Keratinocyte (primary cell): ENCODE results near the gene LETMD1. TPM values are rescaled to one million over a fixed set of nuclear protein-coding genes. Genes with fewer than 3 reads are reported as not detected.

ENCODE experiments used
- DNase-seq: peaks from one replicate; pipeline ENCODE4 v3.0.0-alpha.2; 2011; ENCODE audit warnings: low read depth, missing footprints, low spot score
- FAIRE-seq: peaks from 2 replicates; lab custom pipeline; 2011; peaks lifted over from hg19 to GRCh38; lab: Jason Lieb, UNC
- H2AFZ ChIP-seq: 2 replicates; pipeline ENCODE4 v1.6.0; 2012; ENCODE audit warnings: low read length, control low read depth, inconsistent platforms; ENCODE audit not compliant: control insufficient read depth
- H3K27ac ChIP-seq: 2 replicates; pipeline ENCODE4 v1.5.1; 2011; ENCODE audit warnings: low read length; ENCODE audit not compliant: control insufficient read depth, insufficient read depth
- H3K27me3 ChIP-seq: 3 replicates; pipeline ENCODE4 v1.6.0; 2011; ENCODE audit warnings: low read length; ENCODE audit not compliant: control insufficient read depth, insufficient read depth; ENCODE audit errors: extremely low read depth
- H3K36me3 ChIP-seq, 2 experiments: 2 replicates in 1 of 2; 3 replicates in 1 of 2; pipeline ENCODE4 v1.5.1; 2011; ENCODE audit warnings: low read length in 2 of 2, mild to moderate bottlenecking in 1 of 2; ENCODE audit not compliant: control insufficient read depth in 2 of 2, insufficient read depth in 2 of 2; ENCODE audit errors: extremely low read depth in 1 of 2
- H3K4me1 ChIP-seq: 3 replicates; pipeline ENCODE4 v1.5.1; 2011; ENCODE audit warnings: low read length; ENCODE audit not compliant: control insufficient read depth, insufficient read depth; ENCODE audit errors: extremely low read depth
- H3K4me2 ChIP-seq: 3 replicates; pipeline ENCODE4 v1.6.0; 2011; ENCODE audit warnings: low read depth, low read length; ENCODE audit not compliant: control insufficient read depth, insufficient read depth; ENCODE audit errors: extremely low read depth
- H3K4me3 ChIP-seq, 3 experiments: fragments of 200-600 bp in 1 of 3; sonication (generic) in 1 of 3; 2 replicates in 2 of 3; 3 replicates in 1 of 3; pipeline ENCODE4 v1.5.1; 2011 to 2016; ENCODE audit warnings: low read length in 3 of 3, mild to moderate bottlenecking in 3 of 3, control low read depth in 2 of 3, inconsistent platforms in 1 of 3, low read depth in 1 of 3, mixed read lengths in 1 of 3, mixed run types in 1 of 3, moderate library complexity in 1 of 3; ENCODE audit not compliant: control insufficient read depth in 2 of 3, insufficient read depth in 2 of 3; ENCODE audit errors: extremely low read depth in 1 of 3
- H3K79me2 ChIP-seq: 2 replicates; pipeline ENCODE4 v1.6.0; 2012; ENCODE audit warnings: low read length; ENCODE audit not compliant: control insufficient read depth, insufficient read depth
- H3K9ac ChIP-seq: 3 replicates; pipeline ENCODE4 v1.6.0; 2011; ENCODE audit warnings: low read length; ENCODE audit not compliant: control insufficient read depth, insufficient read depth; ENCODE audit errors: extremely low read depth
- H3K9me1 ChIP-seq: 3 replicates; pipeline ENCODE4 v1.6.0; 2011; ENCODE audit warnings: low read length; ENCODE audit not compliant: control insufficient read depth, insufficient read depth; ENCODE audit errors: extremely low read depth
- H3K9me3 ChIP-seq: 2 replicates; pipeline ENCODE4 v1.5.1; 2012; ENCODE audit warnings: low read depth, low read length; ENCODE audit not compliant: control insufficient read depth
- H4K20me1 ChIP-seq: 3 replicates; pipeline ENCODE4 v1.6.0; 2011; ENCODE audit warnings: low read length; ENCODE audit not compliant: control insufficient read depth, insufficient read depth; ENCODE audit errors: extremely low read depth
- CTCF ChIP-seq, 3 experiments: IDR thresholded peaks in 1 of 3; conservative IDR thresholded peaks in 1 of 3; optimal IDR thresholded peaks in 1 of 3; 2 replicates in 2 of 3; 3 replicates in 1 of 3; pipeline versions ENCODE3 to v1.5.1; 2011; ENCODE audit warnings: low read length in 3 of 3, mild to moderate bottlenecking in 3 of 3, moderate library complexity in 2 of 3, control low read depth in 1 of 3, inconsistent platforms in 1 of 3; ENCODE audit not compliant: insufficient read depth in 2 of 3; ENCODE audit errors: extremely low read depth in 1 of 3
- EZH2 ChIP-seq: IDR thresholded peaks from one replicate; pipeline ENCODE4 v1.6.1; 2012; ENCODE audit warnings: inconsistent platforms, mild to moderate bottlenecking, low read length, moderate library complexity
- dilution Hi-C: fragments of 300-500 bp; cut with MboI; formaldehyde crosslinking; loops from one replicate; pipeline ENCODE4 v1.7.0; 2020; ENCODE audit warnings: low sequenced_read_pairs; ENCODE audit not compliant: extremely low pct_ligation_motif_present
- polyA plus RNA-seq, 5 experiments: library from polyadenylated mRNA; depleted of rRNA in 3 of 5; stranded (reverse) in 3 of 5; stranded (forward) in 1 of 5; unstranded in 1 of 5; fragments of >200 nt; gene quantifications; 1 replicate in 1 of 5; 2 replicates in 3 of 5; 3 replicates in 1 of 5; pipeline versions ENCODE4 v1.2.1 to v1.2.3, GENCODE V29; 2011 to 2012; ENCODE audit warnings: missing spikeins in 2 of 5, low read depth in 1 of 5, low replicate concordance in 1 of 5

The LETMD1 gene
- polyA plus RNA-seq, 1 donor (not counting 4 experiments of a cell fraction or from before 2014, with no cell fraction given), result 51.1 TPM

- no peaks in the 10 kb centered on the region for H3K9me1 ChIP-seq
- dilution Hi-C loops, result no loop called here
Observed at GRCh38 chr12:51017452-51017851, 30.7 kb upstream of the LETMD1 start.

DNA sequence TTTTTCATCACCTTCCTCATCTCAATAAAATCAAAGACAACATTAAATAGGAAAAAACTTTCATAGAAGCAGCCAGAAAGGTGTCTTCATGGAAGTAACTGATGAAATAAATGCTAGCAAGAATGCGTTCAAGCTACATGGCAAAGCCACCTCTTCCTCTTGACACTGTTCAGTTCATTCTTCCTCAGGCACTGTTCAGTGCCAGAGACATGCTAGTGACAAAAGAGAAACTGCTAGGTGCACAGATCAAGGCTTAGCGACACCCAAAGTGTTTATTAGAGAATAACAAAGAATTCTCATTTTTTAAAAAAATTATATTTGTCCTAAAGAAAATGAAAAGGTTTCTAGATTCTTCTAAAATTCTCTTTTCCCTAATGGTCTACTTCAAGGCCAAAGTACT is 29.2 kb upstream of the LETMD1 start:
- TF ChIP-seq EZH2 (no peak), CTCF (optimal IDR thresholded peaks at IDR 0.05 in 1 of 3, IDR thresholded peaks at IDR 0.05 in 1 of 3, conservative IDR thresholded peaks at IDR 0.05 in 1 of 3; ENCODE audit: extremely low read depth in 1 of 3, insufficient read depth in 2 of 3, low read length in 3 of 3) (no peak)
- DNase-seq (no peak), FAIRE-seq (no peak)
- Histone ChIP-seq H3K27me3 (no peaks in the 10 kb centered on the region), H3K9ac (no peak overlapping the region), H3K4me2 (no peak overlapping the region), H3K9me1 (no peaks in the 10 kb centered on the region), H3K4me1 (peaks cover 5% of the 10 kb centered on the region), H3K27ac (no peak overlapping the region), H3K36me3 (no peaks in the 10 kb centered on the region), H2AFZ (no peak overlapping the region), H4K20me1 (no peaks in the 10 kb centered on the region), H3K9me3 (no peaks in the 10 kb centered on the region), H3K4me3 (no peak overlapping the region), H3K79me2 (peaks cover 64% of the 10 kb centered on the region)
- dilution Hi-C loops, result no loop called here

More at GRCh38 chr12:51017452-51017851, 30.7 kb upstream of the LETMD1 start:
- Histone ChIP-seq H3K27me3 (no peaks in the 10 kb centered on the region), H3K36me3 (no peaks in the 10 kb centered on the region), H3K79me2 (peaks cover 49% of the 10 kb centered on the region), H3K4me3 (no peak overlapping the region), H3K4me1 (peaks cover 12% of the 10 kb centered on the region), H2AFZ (no peak overlapping the region), H3K9ac (no peak overlapping the region), H3K9me3 (no peaks in the 10 kb centered on the region), H4K20me1 (no peaks in the 10 kb centered on the region), H3K27ac (no peak overlapping the region), H3K4me2 (no peak overlapping the region)
- no peak for DNase-seq
- TF ChIP-seq CTCF (optimal IDR thresholded peaks at IDR 0.05 in 1 of 3, IDR thresholded peaks at IDR 0.05 in 1 of 3, conservative IDR thresholded peaks at IDR 0.05 in 1 of 3; ENCODE audit: extremely low read depth in 1 of 3, insufficient read depth in 2 of 3, low read length in 3 of 3) (no peak), EZH2 (no peak)
- FAIRE-seq, result no peak
